ENCODE measurements around the gene CCDC116.
"Not testable (repeated sequence)": the region's sequence is repeated elsewhere in the genome, so short reads cannot be mapped to it uniquely, and the experiment has no call there.

Gene CCDC116

GRCh38 chr22:21652547-21653545, 20.3 kb downstream of the CCDC116 start:
- DNase-seq = no peak

- no peak for DNase-seq
Measured at GRCh38 chr22:21657020-21657359, 24.4 kb downstream of the CCDC116 start.

GRCh38 chr22:21657360-21658032, 24.9 kb downstream of the CCDC116 start:
- peak; percentile 80 for DNase-seq

GRCh38 chr22:21659864-21660525, 27.4 kb downstream of the CCDC116 start:
- no peak for DNase-seq

GRCh38 chr22:21660904-21661303, 28.3 kb downstream of the CCDC116 start:
- DNase-seq = no peak

- DNase-seq = no peak
Measured at GRCh38 chr22:21661991-21662390, 29.4 kb downstream of the CCDC116 start.

GRCh38 chr22:21663738-21664137, 31.2 kb downstream of the CCDC116 start:
- no peak for DNase-seq

- DNase-seq = no peak
Measured at GRCh38 chr22:21665047-21665851, 32.7 kb downstream of the CCDC116 start.

- no peak for DNase-seq
Measured at GRCh38 chr22:21666786-21667185, 34.2 kb downstream of the CCDC116 start.

GRCh38 chr22:21669026-21669425, 36.5 kb downstream of the CCDC116 start:
- DNase-seq = no peak

GRCh38 chr22:21672107-21672629, 39.6 kb downstream of the CCDC116 start:
- DNase-seq = no peak

GRCh38 chr22:21673534-21674321, 41.2 kb downstream of the CCDC116 start:
- DNase-seq = no peak

GRCh38 chr22:21674638-21675245, 42.2 kb downstream of the CCDC116 start:
- DNase-seq = no peak

GRCh38 chr22:21677606-21678443, 45.3 kb downstream of the CCDC116 start:
- no peak for DNase-seq

GRCh38 chr22:21678842-21679241, 46.3 kb downstream of the CCDC116 start:
- DNase-seq = not testable (repeated sequence)

GRCh38 chr22:21679383-21679782, 46.8 kb downstream of the CCDC116 start:
- DNase-seq = no peak

GRCh38 chr22:21680830-21681565, 48.4 kb downstream of the CCDC116 start:
- no peak for DNase-seq

- no peak for DNase-seq
Measured at GRCh38 chr22:21681566-21682370, 49.2 kb downstream of the CCDC116 start.

Data from stimulated activated CD4-positive, alpha-beta T cell treated with anti-CD3 and anti-CD28 coated beads, Interleukin-4, amount 100 ng/mL, for 24 hours (primary cell).